GM18909 (cell line): ENCODE data around the gene NKX2-3.

Experiments
- ATAC-seq: cut with Tn5 transposase; IDR thresholded peaks from one replicate; pipeline ENCODE4 v1.9.1; 2021; ENCODE audit warnings: mild to moderate bottlenecking; ENCODE audit not compliant: unreplicated experiment, poor library complexity

Gene NKX2-3

GRCh38 chr10:99525897-99526296, 6.8 kb upstream of the NKX2-3 start:
- ATAC-seq: no peak

- ATAC-seq: no peak
Observed at GRCh38 chr10:99526861-99527504, 5.8 kb upstream of the NKX2-3 start.

- ATAC-seq: no peak
Observed at GRCh38 chr10:99527526-99528493, 4.9 kb upstream of the NKX2-3 start.

- ATAC-seq: no peak
Observed at GRCh38 chr10:99528494-99529441, 4.0 kb upstream of the NKX2-3 start.

- no peak for ATAC-seq
Observed at GRCh38 chr10:99529591-99530107, 3.1 kb upstream of the NKX2-3 start.

- ATAC-seq: no peak
Observed at GRCh38 chr10:99530108-99531025, 2.4 kb upstream of the NKX2-3 start.

GRCh38 chr10:99531026-99531695, 1.6 kb upstream of the NKX2-3 start:
- ATAC-seq: no peak

GRCh38 chr10:99531696-99532593, 797 bp upstream of the NKX2-3 start:
- ATAC-seq: no peak

GRCh38 chr10:99533496-99534449, 1.0 kb downstream of the NKX2-3 start:
- ATAC-seq: no peak

GRCh38 chr10:99534450-99534938, 1.8 kb downstream of the NKX2-3 start:
- ATAC-seq: no peak

- ATAC-seq: no peak
Observed at GRCh38 chr10:99534939-99535763, 2.4 kb downstream of the NKX2-3 start.

GRCh38 chr10:99535764-99536337, 3.1 kb downstream of the NKX2-3 start:
- no peak for ATAC-seq

GRCh38 chr10:99536338-99537085, 3.8 kb downstream of the NKX2-3 start:
- ATAC-seq: no peak
